Stomach (tissue), 4 donors: ENCODE data around the gene DMXL1.

ENCODE experiments used
- CTCF ChIP-seq, 7 experiments: fragments of 450-650 bp in 4 of 7; fragments of 200-600 bp in 3 of 7; sonication (generic) in 3 of 7; IDR thresholded peaks; one replicate each; pipeline ENCODE4 v1.5.1; 2016 to 2019; ENCODE audit warnings: antibody characterized with exemption in 7 of 7, control low read depth in 2 of 7, mild to moderate bottlenecking in 1 of 7
- EP300 ChIP-seq: sonication (generic); formaldehyde crosslinking; IDR thresholded peaks from one replicate; pipeline ENCODE4 v1.6.1; 2017; ENCODE audit warnings: antibody characterized with exemption

- TF ChIP-seq CTCF (IDR thresholded peaks at IDR 0.05) (no peak), EP300 (no peak)
Measured at GRCh38 chr5:119275601-119276173, 204.8 kb downstream of the DMXL1 start.
